ENCODE results near the gene GFOD1.

GFOD1 gene

GRCh38 chr6:13422681-13423221 is 64.6 kb downstream of the GFOD1 start:
- Histone ChIP-seq H3K9ac (ENCODE audit: low read depth, low read length) (peak overlapping the region; percentile 13), H3K9me3 (ENCODE audit: control insufficient read depth, insufficient read depth, low read length) (no peaks in the 10 kb centered on the region), H3K27me3 (ENCODE audit: control insufficient read depth, insufficient read depth, low read length) (no peaks in the 10 kb centered on the region), H3K4me1 (ENCODE audit: control insufficient read depth, insufficient read depth, low read length) (peaks cover 18% of the 10 kb centered on the region), H3K36me3 (ENCODE audit: control insufficient read depth, insufficient read depth, low read length) (no peaks in the 10 kb centered on the region), H3K4me3 (ENCODE audit: low read depth, low read length) (no peak overlapping the region)

GRCh38 chr6:13421425-13422059 is 65.9 kb downstream of the GFOD1 start:
- H3K9ac ChIP-seq (ENCODE audit: low read depth, low read length) = no peak overlapping the region
- H3K4me3 ChIP-seq (ENCODE audit: low read depth, low read length) = no peak overlapping the region
- no peaks in the 10 kb centered on the region for H3K36me3 ChIP-seq (ENCODE audit: control insufficient read depth, insufficient read depth, low read length)

DNA sequence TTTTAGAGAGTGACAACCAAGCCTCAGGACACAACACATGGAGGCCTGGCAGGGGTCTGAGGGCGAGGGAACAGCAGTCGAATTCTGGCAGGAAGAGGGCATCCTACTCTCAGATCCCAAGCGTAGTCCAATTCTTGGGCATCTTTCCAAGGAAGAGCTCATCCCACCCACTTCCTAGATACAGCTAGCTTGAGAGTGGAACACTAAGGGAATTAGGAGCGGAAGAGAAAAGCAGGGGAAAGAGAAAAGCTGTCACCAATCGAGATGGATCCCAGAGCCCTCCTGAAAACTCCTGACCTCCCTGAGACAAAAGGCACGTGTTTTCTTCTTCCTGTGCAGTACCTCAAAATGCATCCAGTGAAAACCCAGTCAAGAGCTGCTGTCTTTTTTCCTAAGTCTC is 67.1 kb downstream of the GFOD1 start:
- no peak overlapping the region for H3K9ac ChIP-seq (ENCODE audit: low read depth, low read length)
- H3K27me3 ChIP-seq (ENCODE audit: control insufficient read depth, insufficient read depth, low read length) = no peaks in the 10 kb centered on the region
- H3K36me3 ChIP-seq (ENCODE audit: control insufficient read depth, insufficient read depth, low read length) = no peaks in the 10 kb centered on the region
- peaks cover 15% of the 10 kb centered on the region for H3K4me1 ChIP-seq (ENCODE audit: control insufficient read depth, insufficient read depth, low read length)
- H3K4me3 ChIP-seq (ENCODE audit: low read depth, low read length) = no peak overlapping the region
- no peaks in the 10 kb centered on the region for H3K9me3 ChIP-seq (ENCODE audit: control insufficient read depth, insufficient read depth, low read length)

More at GRCh38 chr6:13421425-13422059, 65.9 kb downstream of the GFOD1 start:
- Histone ChIP-seq H3K27me3 (ENCODE audit: control insufficient read depth, insufficient read depth, low read length) (no peaks in the 10 kb centered on the region), H3K9me3 (ENCODE audit: control insufficient read depth, insufficient read depth, low read length) (no peaks in the 10 kb centered on the region), H3K4me1 (ENCODE audit: control insufficient read depth, insufficient read depth, low read length) (peaks cover 15% of the 10 kb centered on the region)

- Histone ChIP-seq H3K4me1 (ENCODE audit: control insufficient read depth, insufficient read depth, low read length) (peaks cover 15% of the 10 kb centered on the region), H3K4me3 (ENCODE audit: low read depth, low read length) (no peak overlapping the region), H3K9ac (ENCODE audit: low read depth, low read length) (no peak overlapping the region), H3K9me3 (ENCODE audit: control insufficient read depth, insufficient read depth, low read length) (no peaks in the 10 kb centered on the region), H3K36me3 (ENCODE audit: control insufficient read depth, insufficient read depth, low read length) (no peaks in the 10 kb centered on the region), H3K27me3 (ENCODE audit: control insufficient read depth, insufficient read depth, low read length) (no peaks in the 10 kb centered on the region)
Observed at GRCh38 chr6:13419422-13420195, 67.8 kb downstream of the GFOD1 start.

DNA sequence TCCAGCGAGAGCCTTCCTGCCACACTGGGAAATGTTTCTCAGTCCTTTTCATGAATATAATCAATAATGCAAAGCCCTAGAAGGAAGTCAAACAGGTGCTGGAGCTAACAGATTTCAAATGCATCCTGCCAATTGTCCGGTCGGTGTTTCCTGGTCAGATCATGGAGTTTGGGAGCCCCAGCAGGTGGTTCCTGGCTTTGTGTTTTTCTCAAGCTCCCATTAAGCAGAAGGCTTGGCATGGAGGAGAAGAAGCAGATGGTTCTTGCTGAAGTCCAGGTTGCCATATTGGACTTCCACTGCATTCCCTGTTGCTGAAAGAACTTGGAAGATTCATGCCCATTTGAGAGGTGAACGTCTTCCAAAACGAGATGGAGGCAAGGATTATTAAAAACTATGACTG is 68.6 kb downstream of the GFOD1 start:
- Histone ChIP-seq H3K36me3 (ENCODE audit: control insufficient read depth, insufficient read depth, low read length) (no peaks in the 10 kb centered on the region), H3K4me3 (ENCODE audit: low read depth, low read length) (no peak overlapping the region), H3K9ac (ENCODE audit: low read depth, low read length) (no peak overlapping the region), H3K27me3 (ENCODE audit: control insufficient read depth, insufficient read depth, low read length) (no peaks in the 10 kb centered on the region), H3K4me1 (ENCODE audit: control insufficient read depth, insufficient read depth, low read length) (peaks cover 15% of the 10 kb centered on the region), H3K9me3 (ENCODE audit: control insufficient read depth, insufficient read depth, low read length) (no peaks in the 10 kb centered on the region)

DNA sequence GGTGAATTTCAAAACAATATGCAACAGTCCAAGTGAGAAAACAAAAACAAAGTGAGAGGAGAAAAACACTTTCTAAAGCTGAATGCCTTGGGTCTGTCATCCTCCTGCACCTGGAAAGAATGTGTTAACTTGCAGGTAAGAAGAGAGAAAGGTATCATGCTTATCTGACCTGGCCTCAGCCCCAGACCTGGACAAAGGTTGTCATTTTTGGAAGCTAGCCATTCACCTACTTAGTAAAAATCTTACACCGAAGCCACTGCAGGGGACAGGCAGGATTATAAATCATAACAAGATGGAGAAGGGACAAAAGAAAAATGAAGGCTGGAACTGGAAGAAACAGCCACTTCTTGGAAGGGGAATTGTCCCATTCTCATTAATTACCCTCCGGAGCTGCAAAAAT is 69.4 kb downstream of the GFOD1 start:
- Histone ChIP-seq H3K9me3 (ENCODE audit: control insufficient read depth, insufficient read depth, low read length) (no peaks in the 10 kb centered on the region), H3K4me1 (ENCODE audit: control insufficient read depth, insufficient read depth, low read length) (peaks cover 10% of the 10 kb centered on the region), H3K9ac (ENCODE audit: low read depth, low read length) (no peak overlapping the region), H3K4me3 (ENCODE audit: low read depth, low read length) (no peak overlapping the region), H3K36me3 (ENCODE audit: control insufficient read depth, insufficient read depth, low read length) (no peaks in the 10 kb centered on the region), H3K27me3 (ENCODE audit: control insufficient read depth, insufficient read depth, low read length) (no peaks in the 10 kb centered on the region)

DNA sequence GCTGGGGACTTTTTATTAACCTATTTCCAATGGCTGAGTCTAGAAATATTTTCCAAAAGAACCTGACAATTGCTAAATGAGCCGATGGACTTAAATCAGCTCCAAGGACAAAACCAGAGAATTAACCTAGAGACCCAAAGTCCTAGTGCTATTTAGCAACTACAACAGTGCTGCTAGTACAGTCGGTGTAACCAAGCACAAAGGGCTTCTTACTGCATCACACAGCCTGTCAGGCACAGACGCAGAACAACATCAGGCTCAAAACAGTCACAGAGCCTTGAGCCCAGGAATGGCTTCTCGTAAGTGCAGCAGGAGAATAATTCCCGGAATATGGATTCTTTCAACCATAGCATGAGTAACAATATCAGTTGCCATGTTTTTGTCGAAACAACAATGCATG is 70.0 kb downstream of the GFOD1 start:
- H3K36me3 ChIP-seq (ENCODE audit: control insufficient read depth, insufficient read depth, low read length) = no peaks in the 10 kb centered on the region
- H3K9ac ChIP-seq (ENCODE audit: low read depth, low read length) = no peak overlapping the region
- H3K9me3 ChIP-seq (ENCODE audit: control insufficient read depth, insufficient read depth, low read length) = no peaks in the 10 kb centered on the region
- H3K4me3 ChIP-seq (ENCODE audit: low read depth, low read length) = no peak overlapping the region
- H3K27me3 ChIP-seq (ENCODE audit: control insufficient read depth, insufficient read depth, low read length) = no peaks in the 10 kb centered on the region
- peaks cover 6% of the 10 kb centered on the region for H3K4me1 ChIP-seq (ENCODE audit: control insufficient read depth, insufficient read depth, low read length)

DNA sequence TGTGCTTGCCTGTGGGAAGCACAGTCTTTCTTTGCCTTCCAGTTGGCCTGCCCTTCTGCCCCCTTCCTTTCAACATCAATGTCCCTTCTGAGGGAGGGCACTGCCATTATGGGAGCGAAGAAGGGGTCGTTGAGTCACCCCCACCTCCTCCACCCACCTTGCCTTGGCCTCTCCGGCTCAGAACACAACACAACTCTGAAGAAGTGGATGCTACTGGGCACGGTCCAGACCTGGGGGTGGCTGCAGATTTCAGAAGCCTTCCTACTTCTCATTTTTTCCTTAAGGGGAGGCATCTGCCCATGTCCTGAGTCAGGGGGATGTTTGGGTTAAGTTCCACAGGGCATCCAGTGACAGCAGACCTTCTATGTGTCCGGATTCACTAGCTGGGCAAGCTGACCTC is 72.1 kb downstream of the GFOD1 start:
- Histone ChIP-seq H3K27me3 (ENCODE audit: control insufficient read depth, insufficient read depth, low read length) (no peaks in the 10 kb centered on the region), H3K9me3 (ENCODE audit: control insufficient read depth, insufficient read depth, low read length) (no peaks in the 10 kb centered on the region), H3K9ac (ENCODE audit: low read depth, low read length) (no peak overlapping the region), H3K4me1 (ENCODE audit: control insufficient read depth, insufficient read depth, low read length) (no peaks in the 10 kb centered on the region), H3K4me3 (ENCODE audit: low read depth, low read length) (no peak overlapping the region), H3K36me3 (ENCODE audit: control insufficient read depth, insufficient read depth, low read length) (no peaks in the 10 kb centered on the region)

DNA sequence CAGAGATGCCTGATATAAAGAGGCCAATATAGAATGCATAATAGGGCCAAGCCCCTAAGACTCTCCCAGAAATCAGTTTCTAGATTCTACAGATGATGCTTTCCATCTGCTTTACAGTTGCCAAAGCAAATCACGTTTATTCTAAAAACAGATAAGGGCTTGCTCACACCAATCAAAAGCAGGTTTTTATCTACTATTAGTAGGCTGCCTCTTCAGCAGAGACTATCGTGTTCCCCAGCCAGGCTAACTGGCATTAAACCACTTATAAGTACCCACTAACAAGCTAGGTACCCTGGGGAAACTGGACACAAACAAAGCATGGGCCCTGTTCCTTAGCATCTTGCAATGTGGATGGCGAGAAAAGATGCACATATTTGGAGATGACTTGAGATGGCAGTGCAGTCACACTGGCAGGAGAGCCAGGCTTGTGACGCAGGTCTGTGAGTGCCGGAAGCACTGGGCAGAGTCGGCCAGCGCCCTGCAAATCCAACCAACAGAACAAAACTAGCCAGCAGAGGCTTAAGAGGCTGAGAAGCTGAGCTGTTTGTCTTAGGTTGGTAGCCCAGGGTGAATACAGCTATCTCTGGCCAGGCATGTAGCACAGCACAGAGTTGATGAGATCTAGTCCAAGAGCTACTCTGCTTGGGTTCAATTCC is 73.4 kb downstream of the GFOD1 start:
- H3K9ac ChIP-seq (ENCODE audit: low read depth, low read length) = no peak overlapping the region
- no peaks in the 10 kb centered on the region for H3K27me3 ChIP-seq (ENCODE audit: control insufficient read depth, insufficient read depth, low read length)
- H3K4me3 ChIP-seq (ENCODE audit: low read depth, low read length) = no peak overlapping the region
- no peaks in the 10 kb centered on the region for H3K36me3 ChIP-seq (ENCODE audit: control insufficient read depth, insufficient read depth, low read length)
- no peaks in the 10 kb centered on the region for H3K9me3 ChIP-seq (ENCODE audit: control insufficient read depth, insufficient read depth, low read length)
- H3K4me1 ChIP-seq (ENCODE audit: control insufficient read depth, insufficient read depth, low read length) = no peaks in the 10 kb centered on the region

DNA sequence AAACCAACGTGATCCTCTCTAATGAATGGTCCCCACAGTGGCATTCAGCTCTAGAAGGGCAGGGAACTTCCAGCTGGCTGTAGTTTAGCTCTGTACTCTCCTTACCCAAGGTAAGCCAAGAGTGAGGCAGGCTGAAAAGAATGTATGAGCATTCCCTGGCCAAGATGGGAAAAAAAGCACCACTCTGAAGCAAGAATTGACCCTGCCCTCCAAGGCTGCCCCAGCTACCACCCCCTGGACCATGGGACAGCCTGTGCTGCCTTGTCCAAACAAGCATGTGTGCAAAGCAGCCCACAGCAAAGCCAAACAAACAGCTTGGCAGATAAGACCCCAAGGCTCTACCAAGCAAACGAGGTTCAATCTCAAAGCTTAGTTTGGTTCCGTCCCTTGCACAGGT is 73.9 kb downstream of the GFOD1 start:
- Histone ChIP-seq H3K9ac (ENCODE audit: low read depth, low read length) (no peak overlapping the region), H3K36me3 (ENCODE audit: control insufficient read depth, insufficient read depth, low read length) (no peaks in the 10 kb centered on the region), H3K27me3 (ENCODE audit: control insufficient read depth, insufficient read depth, low read length) (no peaks in the 10 kb centered on the region), H3K4me3 (ENCODE audit: low read depth, low read length) (no peak overlapping the region), H3K9me3 (ENCODE audit: control insufficient read depth, insufficient read depth, low read length) (no peaks in the 10 kb centered on the region), H3K4me1 (ENCODE audit: control insufficient read depth, insufficient read depth, low read length) (no peaks in the 10 kb centered on the region)

GRCh38 chr6:13412639-13413465 is 74.5 kb downstream of the GFOD1 start:
- no peaks in the 10 kb centered on the region for H3K9me3 ChIP-seq (ENCODE audit: control insufficient read depth, insufficient read depth, low read length)
- no peaks in the 10 kb centered on the region for H3K27me3 ChIP-seq (ENCODE audit: control insufficient read depth, insufficient read depth, low read length)
- no peak overlapping the region for H3K9ac ChIP-seq (ENCODE audit: low read depth, low read length)
- no peaks in the 10 kb centered on the region for H3K4me1 ChIP-seq (ENCODE audit: control insufficient read depth, insufficient read depth, low read length)
- H3K36me3 ChIP-seq (ENCODE audit: control insufficient read depth, insufficient read depth, low read length) = no peaks in the 10 kb centered on the region
- no peak overlapping the region for H3K4me3 ChIP-seq (ENCODE audit: low read depth, low read length)

All from iPS-15b (cell line).